Spinal cord (tissue), 10 donors: ENCODE results near the gene USP51. TPM values are rescaled to one million over a fixed set of nuclear protein-coding genes. Genes with fewer than 3 reads are reported as not detected.
A peak's percentile ranks its signal among the peaks of the same experiment; 100 is the strongest.
"Not testable (repeated sequence)": the region's sequence is repeated elsewhere in the genome, so short reads cannot be mapped to it uniquely, and the experiment has no call there.

Experiments used
- DNase-seq, 6 donors: peaks; one replicate each; pipeline versions ENCODE4 v3.0.0 to v3.0.0-alpha.2; 2013 to 2015; ENCODE audit warnings: low spot score in 6 of 6, low read depth in 4 of 6
- H3K27ac ChIP-seq: one replicate; pipeline ENCODE4 v1.5.1; 2013; ENCODE audit warnings: low read depth, low read length, control low read depth
- H3K27me3 ChIP-seq: one replicate; pipeline ENCODE4 v1.6.1; 2013; ENCODE audit warnings: low read length; ENCODE audit not compliant: control insufficient read depth, insufficient read depth
- H3K36me3 ChIP-seq: one replicate; pipeline ENCODE4 v1.6.1; 2013; ENCODE audit warnings: low read length; ENCODE audit not compliant: control insufficient read depth, insufficient read depth
- H3K4me1 ChIP-seq: one replicate; pipeline ENCODE4 v1.6.1; 2013; ENCODE audit warnings: low read length; ENCODE audit not compliant: control insufficient read depth, insufficient read depth
- H3K4me3 ChIP-seq: one replicate; pipeline ENCODE4 v1.5.1; 2013; ENCODE audit warnings: low read depth, low read length, control low read depth
- H3K9me3 ChIP-seq: one replicate; pipeline ENCODE4 v1.6.1; 2013; ENCODE audit warnings: low read length; ENCODE audit not compliant: control insufficient read depth, insufficient read depth
- WGBS: methylation state at CpG from one replicate; pipeline ENCODE4 v1.1.5; 2013; ENCODE audit warnings: missing lambda C conversion rate; ENCODE audit not compliant: insufficient coverage; 5-methylcytosine and 5-hydroxymethylcytosine counted together
- long read RNA-seq, 4 donors: transcript quantifications; one replicate each; lab custom pipeline, GENCODE V29; 2026
- polyA plus RNA-seq, 2 donors: library from polyadenylated mRNA; unstranded; fragments of 120-200 nt; gene quantifications; one replicate each; pipeline ENCODE4 v1.2.1, GENCODE V29; 2013; ENCODE audit not compliant: insufficient read length in 2 of 2
- total RNA-seq, 2 donors: library from RNA; depleted of rRNA in 1 of 2; stranded (reverse); fragments of 120-200 nt in 1 of 2; fragments of >200 nt in 1 of 2; gene quantifications; one replicate each; pipeline versions ENCODE4 v1.2.3 to v1.2.4, GENCODE V29; 2013 to 2014
- donor health status: healthy.

USP51 gene
- total RNA-seq (10 to 100 TPM in 1 of 2 donors, 1 to 10 TPM in 1; 7.9 to 12.0 TPM), polyA plus RNA-seq (1 to 10 TPM; 4.3 to 7.0 TPM)
- long read RNA-seq, donor 1, result 0 reads
- long read RNA-seq, donor 2, result 0 reads
- long read RNA-seq, donor 3, full-length matches to known transcripts, result 1 of 1 reads
- long read RNA-seq, donor 3, partial matches to known transcripts, result 0 of 1 reads
- long read RNA-seq, donor 3, other reads (novel, unspliced or antisense), result 0 of 1 reads
- long read RNA-seq, donor 4, full-length matches to known transcripts, result 1 of 1 reads
- long read RNA-seq, donor 4, partial matches to known transcripts, result 0 of 1 reads
- long read RNA-seq, donor 4, other reads (novel, unspliced or antisense), result 0 of 1 reads

DNA sequence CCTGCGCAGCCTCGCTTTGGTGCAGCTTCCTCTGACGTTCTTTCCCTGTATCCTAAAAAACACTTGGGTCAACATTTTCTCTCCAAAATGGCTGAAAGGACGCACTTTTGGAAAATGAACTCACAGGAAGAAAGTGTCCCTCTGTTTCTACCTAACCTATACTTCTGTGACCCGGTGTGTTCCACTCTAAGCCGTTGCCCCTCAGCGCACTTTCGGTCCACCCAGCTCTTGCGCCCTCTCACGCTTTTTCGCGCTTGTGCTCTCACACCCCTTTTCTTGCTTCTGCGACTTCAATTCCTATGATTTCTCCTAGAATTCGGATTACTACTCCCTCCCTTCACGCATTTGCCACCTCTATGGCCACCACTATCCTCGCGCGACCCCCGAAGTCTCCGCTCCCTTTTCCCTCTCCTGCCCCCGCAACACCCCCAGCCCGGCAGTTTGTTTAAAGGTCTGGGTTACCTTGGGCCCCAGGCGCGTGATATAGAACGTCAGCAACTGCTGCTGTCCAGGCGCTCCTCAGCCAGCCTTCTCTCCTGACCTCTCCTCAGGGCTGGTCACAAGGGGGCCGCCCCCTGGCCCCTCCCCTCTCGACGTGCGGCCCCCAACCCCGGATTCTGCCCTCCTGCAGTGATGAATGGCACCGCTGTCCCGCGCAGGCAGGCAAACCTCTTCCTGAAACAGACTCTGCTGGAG, at the start of gene USP51:
TSS of gene USP51 (minus strand) at position 535 of the 696 bp plus-strand sequence. CDS start 909 bp downstream, outside the sequence.
- no peaks in the 10 kb centered on the region for H3K9me3 ChIP-seq
- DNase-seq, result peak in 3 of 6 donors; percentile 55 to 60 (median 56)
- WGBS, result 24% methylated on average over 31 of the region's 34 CpGs
- H3K36me3 ChIP-seq, result no peaks in the 10 kb centered on the region
- no peaks in the 10 kb centered on the region for H3K4me1 ChIP-seq
- peak within 1 kb of the TSS; percentile 94 for H3K27ac ChIP-seq
- no peaks in the 10 kb centered on the region for H3K27me3 ChIP-seq
- H3K4me3 ChIP-seq, result peak within 1 kb of the TSS; percentile 62

DNA sequence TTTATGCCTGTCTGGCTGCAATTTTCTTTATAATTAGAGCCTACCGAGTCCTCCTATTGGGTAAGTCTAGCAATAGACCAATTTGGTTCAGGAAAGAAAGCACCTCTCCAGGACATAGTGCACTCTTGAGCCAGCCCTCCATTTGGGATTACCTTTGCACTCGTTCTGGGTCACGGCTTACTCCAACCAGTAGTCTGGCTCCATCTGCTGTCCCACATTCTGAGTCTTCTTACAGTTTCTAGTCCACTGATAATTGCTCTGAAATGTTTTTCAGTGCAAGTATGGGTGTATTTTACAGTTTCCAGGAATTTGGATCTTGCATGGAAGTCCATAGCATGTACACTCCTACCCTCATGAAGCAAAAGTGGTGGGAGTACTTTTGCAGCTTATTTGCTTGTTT, 34.8 kb upstream of the USP51 start:
- DNase-seq, result peak in 2 of 6 donors; percentile 4 to 17
- H3K27me3 ChIP-seq, result no peaks in the 10 kb centered on the region
- no peaks in the 10 kb centered on the region for H3K9me3 ChIP-seq
- 0% methylated on average over 1 of the region's 3 CpGs for WGBS
- H3K4me3 ChIP-seq, result no peak overlapping the region
- H3K4me1 ChIP-seq, result peaks cover 12% of the 10 kb centered on the region
- H3K36me3 ChIP-seq, result no peaks in the 10 kb centered on the region
- H3K27ac ChIP-seq, result no peak overlapping the region

- no peaks in the 10 kb centered on the region for H3K9me3 ChIP-seq
- 14% methylated on average over 1 of the region's 1 CpG for WGBS
- H3K4me1 ChIP-seq, result peaks cover 12% of the 10 kb centered on the region
- no peak overlapping the region for H3K4me3 ChIP-seq
- no peaks in the 10 kb centered on the region for H3K27me3 ChIP-seq
- DNase-seq, result peak in 2 of 6 donors; percentile 23 to 72
- no peak overlapping the region for H3K27ac ChIP-seq
- H3K36me3 ChIP-seq, result no peaks in the 10 kb centered on the region
Observed at GRCh38 chrX:55523356-55523755, 33.7 kb upstream of the USP51 start.

DNA sequence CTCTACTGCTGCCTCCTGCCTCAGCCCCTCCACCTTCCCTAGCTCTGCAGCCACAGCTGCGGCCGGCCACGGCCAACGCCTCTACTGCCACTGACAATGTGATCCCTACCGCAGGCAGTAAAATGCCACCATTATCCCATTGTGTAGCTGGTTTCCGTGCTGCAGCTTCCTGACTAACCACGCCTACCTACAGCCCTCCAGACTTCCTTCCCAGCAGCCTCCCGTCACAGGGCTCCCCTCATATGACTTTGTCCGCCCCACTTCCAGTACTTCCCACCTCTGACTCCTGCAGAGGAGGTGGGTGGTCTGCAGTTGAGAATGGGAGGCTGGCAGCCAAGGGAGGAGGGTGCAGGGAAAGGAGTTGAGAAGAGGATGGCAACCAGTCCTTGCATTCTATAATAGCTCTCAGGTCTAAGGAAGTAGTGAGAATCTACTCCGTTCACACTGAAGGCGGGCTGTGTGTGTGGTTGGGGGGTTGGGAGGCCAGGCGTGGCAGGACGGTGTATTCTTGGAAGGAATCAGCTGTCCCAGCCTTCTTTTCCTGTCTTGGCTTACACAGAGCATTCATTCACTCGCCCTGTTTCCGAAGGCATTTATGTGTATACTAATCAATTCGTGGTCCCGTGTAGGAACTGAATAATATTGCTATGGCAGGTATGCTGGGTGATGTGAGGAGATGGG, 33.1 kb upstream of the USP51 start:
- peak overlapping the region; percentile 11 for H3K27ac ChIP-seq
- H3K4me1 ChIP-seq, result peaks cover 12% of the 10 kb centered on the region
- H3K27me3 ChIP-seq, result no peaks in the 10 kb centered on the region
- no peak overlapping the region for H3K4me3 ChIP-seq
- DNase-seq, result peak in 2 of 6 donors; percentile 57 to 78
- WGBS, result 36% methylated on average over 7 of the region's 17 CpGs
- H3K36me3 ChIP-seq, result no peaks in the 10 kb centered on the region
- no peaks in the 10 kb centered on the region for H3K9me3 ChIP-seq

DNA sequence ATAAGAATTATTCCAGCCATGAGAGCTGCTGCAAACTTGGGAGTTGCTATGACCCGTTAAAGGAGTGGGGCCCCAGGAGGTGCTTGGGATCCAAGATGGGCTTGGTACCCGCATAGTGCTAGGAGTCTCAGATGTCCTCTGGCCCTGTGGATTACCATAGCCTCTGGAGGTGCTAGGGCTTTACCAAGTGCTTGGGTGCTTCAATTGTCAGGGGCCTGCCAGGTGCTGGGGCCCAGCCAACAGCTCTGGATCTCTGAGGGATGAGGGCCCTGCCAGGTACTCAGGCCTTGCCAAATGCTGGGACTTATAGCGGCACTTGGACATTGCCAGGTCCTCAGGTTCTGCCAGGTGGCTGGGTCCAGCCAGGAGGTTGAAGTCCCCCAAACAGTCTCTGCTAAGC, 32.0 kb upstream of the USP51 start:
- DNase-seq, result no peak
- WGBS, result 81% methylated on average over 3 of the region's 3 CpGs
- Histone ChIP-seq H3K9me3 (no peaks in the 10 kb centered on the region), H3K27ac (no peak overlapping the region), H3K4me3 (no peak overlapping the region), H3K36me3 (no peaks in the 10 kb centered on the region), H3K4me1 (peaks cover 12% of the 10 kb centered on the region), H3K27me3 (no peaks in the 10 kb centered on the region)

DNA sequence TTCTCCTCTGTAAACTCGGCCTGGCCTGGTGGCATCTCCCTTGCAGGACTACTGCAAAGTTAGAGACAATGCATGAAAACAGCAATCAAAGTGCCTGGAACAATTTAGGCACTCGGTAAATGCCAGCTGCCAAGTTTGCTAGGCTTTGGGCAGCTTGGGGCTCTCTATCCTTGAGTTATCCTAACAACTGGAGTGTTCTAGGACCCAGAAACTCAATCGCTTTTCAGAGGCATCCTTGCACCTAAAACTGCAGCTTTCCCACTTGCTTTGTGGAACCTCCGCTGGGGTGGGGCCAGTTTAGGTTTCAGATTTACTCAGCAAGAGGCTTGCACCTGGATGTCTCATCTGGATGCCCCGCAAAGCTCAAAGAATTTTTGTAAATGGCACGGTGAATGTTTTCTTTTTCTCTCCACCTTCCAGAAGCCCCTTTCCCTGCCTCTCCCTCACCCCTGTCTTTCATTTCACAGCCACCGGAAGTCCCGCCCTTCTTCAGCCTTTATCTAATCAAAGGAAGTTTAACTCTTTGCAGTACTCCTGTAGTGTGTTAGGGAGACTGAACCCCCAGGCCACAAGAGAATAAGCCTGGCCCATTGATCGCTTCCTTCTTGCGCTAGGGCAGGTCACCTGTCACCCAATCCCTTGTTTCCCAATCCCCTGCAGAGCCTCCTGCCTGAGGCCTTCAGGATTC, 27.3 kb upstream of the USP51 start:
- not testable (repeated sequence) for H3K27me3 ChIP-seq, H3K4me3 ChIP-seq, DNase-seq, H3K4me1 ChIP-seq, H3K9me3 ChIP-seq, H3K27ac ChIP-seq, H3K36me3 ChIP-seq
- WGBS, result no CpG with 5 or more reads among the region's 10 CpGs

GRCh38 chrX:55513045-55513737, 23.5 kb upstream of the USP51 start:
- not testable (repeated sequence) for DNase-seq, H3K4me3 ChIP-seq, H3K9me3 ChIP-seq, H3K27ac ChIP-seq, H3K4me1 ChIP-seq, H3K36me3 ChIP-seq, H3K27me3 ChIP-seq
- no CpG with 5 or more reads among the region's 6 CpGs for WGBS

- H3K4me1 ChIP-seq, H3K9me3 ChIP-seq, DNase-seq, H3K27ac ChIP-seq, H3K4me3 ChIP-seq, H3K36me3 ChIP-seq, H3K27me3 ChIP-seq: not testable (repeated sequence)
- WGBS, result no CpG with 5 or more reads among the region's 10 CpGs
Observed at GRCh38 chrX:55508410-55509152, 18.9 kb upstream of the USP51 start.
